Cardiac septum (tissue), 1 donor: ENCODE results near the gene NQO2. TPM values are rescaled to one million over a fixed set of nuclear protein-coding genes. Genes with fewer than 3 reads are reported as not detected.
"Not testable (repeated sequence)": the region's sequence is repeated elsewhere in the genome, so short reads cannot be mapped to it uniquely, and the experiment has no call there.

ENCODE experiments used
- DNase-seq: peaks from one replicate; pipeline ENCODE4 v3.0.0-alpha.2; 2020; ENCODE audit warnings: low spot score
- intact Hi-C: fragments of 100-400 bp; cut with DNase I; formaldehyde crosslinking; loops from one replicate; pipeline ENCODE4 v1.14.0; 2022
- total RNA-seq: library from RNA; stranded (reverse); fragmentation: NEBNext Ultra II Directional; extraction: Animal tissue kit (Norgen Biotek cat#: 25700); gene quantifications from one replicate; pipeline ENCODE4 v1.2.1, GENCODE V29; 2021
- donor health status: DM: no; HTN: no; CAD: no.

NQO2 gene
- total RNA-seq, 1 donor from 2014 or later = 37.9 TPM

DNA sequence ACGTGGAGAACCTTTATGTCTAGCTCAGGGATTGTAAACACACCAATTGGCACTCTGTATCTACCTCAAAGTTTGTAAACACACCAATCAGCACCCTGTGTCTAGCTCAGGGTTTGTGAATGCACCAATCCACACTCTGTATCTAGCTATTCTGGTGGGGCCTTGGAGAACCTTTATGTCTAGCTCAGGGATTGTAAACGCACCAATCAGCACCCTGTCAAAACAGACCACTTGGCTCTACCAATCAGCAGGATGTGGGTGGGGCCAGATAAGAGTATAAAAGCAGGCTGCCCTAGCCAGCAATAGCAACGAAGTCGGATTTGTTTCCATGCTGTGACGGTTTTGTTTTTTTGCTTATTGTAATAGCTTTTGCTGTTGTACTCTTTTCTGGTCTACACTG lies 28.5 kb downstream of the NQO2 start:
- DNase-seq, intact Hi-C loops: not testable (repeated sequence)

DNA sequence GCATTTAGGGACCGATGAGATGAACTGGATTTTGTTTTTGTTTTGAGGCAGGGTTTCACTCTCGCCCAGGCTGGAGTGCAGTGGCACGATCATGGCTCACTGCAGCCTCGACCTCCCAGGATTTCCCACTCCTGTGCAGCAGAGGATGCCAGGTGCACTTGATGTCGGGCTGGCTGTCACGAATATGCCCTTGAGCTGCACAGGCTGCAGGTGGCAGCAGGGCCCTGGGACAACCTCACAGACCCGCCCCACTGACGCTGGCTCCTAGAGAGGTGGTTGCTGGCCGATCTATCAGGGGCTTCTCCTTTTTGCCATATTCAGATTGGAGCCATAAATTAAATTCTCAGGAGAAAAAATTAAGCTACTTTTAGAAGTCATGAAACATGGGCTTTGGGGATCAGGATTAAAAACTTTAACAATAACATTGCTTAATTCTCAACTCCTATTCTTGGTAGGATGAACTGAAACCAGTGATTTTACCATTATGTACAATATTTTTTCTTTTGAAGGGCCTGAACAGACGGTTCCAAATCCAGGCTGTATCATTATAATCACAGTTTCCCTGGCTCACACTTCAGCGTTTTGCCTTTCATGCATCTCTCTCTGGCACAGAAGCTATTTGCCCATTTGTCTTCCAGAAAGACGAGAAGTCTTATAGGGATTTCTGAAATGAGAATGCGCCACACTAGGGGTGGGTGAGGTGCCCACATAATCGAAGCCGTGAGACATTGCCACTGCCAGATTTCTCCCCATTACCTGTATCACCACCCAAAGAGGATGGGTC lies 32.4 kb downstream of the NQO2 start:
- DNase-seq = no peak
- intact Hi-C loops = no loop called here

DNA sequence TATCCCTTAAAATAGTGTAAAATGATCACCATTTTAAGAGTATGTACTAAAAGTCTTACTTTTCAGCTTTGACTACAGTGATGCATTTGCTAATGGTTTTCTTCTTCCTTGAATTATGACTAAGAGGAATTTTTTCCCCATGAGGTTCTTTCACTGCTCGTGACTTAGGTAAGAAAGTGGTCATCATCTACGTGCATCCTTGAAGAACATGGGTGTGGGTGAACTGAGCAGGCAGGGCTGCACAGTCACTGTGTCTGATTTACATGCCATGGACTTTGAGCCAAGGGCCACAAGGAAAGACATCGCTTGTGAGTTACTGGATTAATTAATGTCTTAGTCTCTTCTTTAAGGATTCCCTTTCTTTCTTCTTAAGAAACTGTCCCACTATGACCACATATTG lies 33.3 kb downstream of the NQO2 start:
- intact Hi-C loops = no loop called here

DNA sequence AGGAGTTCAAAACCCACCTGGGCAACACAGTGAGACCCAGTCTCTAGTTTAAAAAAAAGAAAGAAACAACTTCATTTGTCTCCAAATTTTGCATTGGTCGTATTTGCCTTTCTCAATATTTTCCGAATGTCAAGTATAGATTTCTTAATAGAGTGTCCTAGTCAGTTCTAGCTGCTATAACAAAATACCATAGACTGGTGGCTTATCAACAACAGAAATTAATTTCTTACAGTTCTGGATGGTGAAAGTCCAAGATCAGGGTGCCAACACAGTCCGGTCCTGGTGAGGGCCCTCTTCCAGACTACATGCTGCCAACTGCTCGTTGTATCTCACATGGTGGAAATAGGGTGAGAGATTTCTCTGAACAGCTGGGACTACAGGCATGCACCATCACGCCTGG lies 34.0 kb downstream of the NQO2 start:
- intact Hi-C loops = no loop called here
- no peak for DNase-seq

More for the DNA sequence above, 33.3 kb downstream of the NQO2 start:
- DNase-seq = no peak

DNA sequence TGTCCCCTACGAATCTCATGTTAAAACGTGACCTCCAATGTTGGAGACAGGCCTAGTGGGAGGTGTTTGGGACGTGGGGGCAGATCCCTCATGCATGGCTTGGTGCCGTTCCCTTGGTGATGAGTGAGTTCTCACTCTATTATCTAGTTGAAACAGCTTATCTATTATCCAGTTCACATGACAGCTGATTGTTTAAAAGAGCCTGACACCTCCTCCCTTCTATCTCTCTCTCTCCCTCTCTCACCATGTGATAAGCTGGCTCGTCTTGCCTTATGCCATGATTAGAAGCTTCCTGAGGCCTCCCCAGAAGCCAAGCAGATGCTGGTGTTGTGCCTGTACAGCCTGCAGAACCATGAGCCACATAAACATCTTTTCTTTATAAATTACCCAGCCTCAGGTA lies 35.7 kb downstream of the NQO2 start:
- no peak for DNase-seq
- intact Hi-C loops = no loop called here

DNA sequence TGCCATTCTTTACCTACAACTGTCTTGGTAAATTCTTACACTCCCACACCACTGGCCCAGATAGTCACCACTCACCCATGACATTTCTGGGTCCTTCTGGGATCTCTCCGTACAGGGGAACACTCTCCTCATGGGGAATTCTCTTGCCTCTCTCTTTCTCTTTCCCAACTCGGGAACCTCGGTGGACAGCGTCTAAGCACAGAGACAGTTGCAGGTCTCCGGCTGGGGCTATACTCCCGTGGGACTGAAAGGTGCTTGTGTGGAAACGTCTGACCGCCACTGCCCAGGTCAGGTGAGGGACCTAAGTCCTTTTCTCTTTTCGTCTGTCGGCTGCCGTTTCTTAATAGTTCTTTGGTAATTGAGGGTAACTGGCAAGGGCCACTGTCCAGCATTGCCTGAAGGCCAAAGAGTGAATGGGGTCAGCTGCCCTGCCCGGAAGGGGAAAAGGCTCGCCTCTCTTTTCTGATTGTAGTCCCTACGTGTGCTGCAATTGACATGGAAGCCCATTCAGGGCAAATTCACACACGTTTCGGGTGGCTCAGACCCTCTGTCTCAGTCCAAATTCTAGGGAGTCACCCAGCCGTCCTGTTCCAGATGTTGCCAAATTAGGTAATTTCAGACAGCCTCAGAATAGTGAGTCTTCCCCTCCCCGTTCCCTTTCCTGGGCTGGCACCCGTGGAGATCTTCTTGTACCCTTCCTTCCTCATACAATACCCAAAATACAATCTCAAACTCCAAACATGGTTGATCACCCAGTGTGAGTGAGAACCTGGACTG lies 37.4 kb downstream of the NQO2 start:
- intact Hi-C loops = no loop called here
- no peak for DNase-seq

DNA sequence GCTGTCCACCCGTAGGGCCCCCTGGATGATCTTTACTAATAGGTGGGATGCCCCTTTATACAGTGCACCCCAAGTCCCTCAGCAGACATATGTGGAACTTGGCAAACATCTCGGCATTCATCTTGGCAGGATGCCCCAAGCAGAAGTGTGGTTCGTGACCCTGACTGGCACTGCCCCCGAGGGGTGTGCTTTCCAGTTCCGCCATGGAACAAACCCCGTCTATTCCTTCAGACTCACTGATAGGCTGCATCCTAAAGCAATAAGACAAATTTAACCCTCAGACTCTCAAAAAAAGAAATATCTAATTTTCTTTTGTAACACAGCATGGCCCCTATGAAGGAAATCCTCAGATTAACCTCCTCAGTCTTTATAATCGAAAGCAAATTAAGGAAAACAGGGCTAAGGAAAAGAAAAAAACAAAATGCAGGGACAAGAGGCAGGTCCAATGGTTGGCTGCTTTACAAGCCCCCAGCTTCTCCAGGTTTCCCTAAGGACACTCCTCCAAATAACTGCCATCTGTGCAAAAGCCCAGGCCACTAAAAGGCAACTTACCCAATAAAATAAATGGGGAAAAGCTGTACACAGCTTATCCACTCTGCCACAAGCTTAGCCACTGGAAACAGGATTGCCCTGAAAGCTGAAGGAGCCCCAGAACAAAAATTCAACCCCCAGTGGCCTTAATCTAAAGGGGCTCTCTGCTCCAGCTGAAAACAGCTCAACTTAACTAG lies 38.1 kb downstream of the NQO2 start:
- DNase-seq = no peak
- intact Hi-C loops = no loop called here

DNA sequence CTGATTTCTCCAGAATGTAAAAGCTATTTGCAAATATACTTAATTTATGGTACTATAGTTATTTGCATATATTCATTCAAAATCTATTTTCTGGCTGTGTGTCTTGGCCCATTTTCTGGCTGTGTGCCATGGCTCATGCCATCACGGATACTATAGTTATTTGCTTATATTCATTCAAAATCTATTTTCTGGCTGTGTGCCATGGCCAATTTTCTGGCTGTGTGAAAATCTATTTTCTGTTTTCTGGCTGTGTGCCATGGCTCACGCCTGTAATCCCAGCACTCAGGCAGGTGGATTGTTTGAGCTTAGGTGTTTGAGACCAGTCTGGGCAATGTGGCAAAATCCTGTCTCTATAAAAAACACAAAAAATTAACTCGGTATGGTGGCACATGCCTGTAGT lies 39.7 kb downstream of the NQO2 start:
- DNase-seq = no peak
- intact Hi-C loops = no loop called here

DNA sequence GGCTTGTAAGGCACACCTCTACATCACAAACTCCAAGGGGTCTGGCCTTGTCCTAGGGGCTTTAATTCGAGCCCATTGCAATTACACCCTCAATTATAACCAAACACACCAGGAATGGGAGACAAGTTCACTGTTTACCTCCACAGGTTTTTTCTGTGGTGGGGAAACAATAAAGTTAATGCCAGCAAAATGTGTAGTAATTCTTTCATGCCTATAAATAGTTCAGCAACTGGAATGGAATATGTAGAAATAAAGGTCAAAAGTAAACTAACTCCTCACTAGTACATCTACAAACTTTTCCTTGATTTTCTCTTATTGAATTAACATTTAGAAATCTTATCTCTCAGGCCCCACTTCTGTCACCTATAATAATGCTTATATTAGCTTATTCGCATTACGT lies 41.5 kb downstream of the NQO2 start:
- intact Hi-C loops = no loop called here
- no peak for DNase-seq

DNA sequence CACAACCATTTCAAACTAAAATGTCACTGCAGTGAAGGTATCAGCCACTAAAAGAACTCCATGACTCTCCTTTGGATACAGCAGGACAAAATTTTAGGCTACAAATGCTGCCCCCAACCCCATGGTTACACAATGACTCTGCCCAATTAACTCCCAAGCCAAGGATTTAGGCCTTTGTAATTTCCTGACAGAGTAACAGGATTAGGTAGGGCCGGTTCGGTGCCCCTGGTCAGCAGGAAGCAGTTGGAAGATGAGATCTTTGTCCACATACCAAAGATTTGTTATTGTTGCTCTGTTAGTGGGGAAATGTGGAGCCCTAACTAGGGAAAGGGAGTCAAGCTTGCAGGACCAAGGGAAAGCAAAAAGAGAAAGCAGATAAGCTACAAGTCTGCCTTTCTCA lies 41.9 kb downstream of the NQO2 start:
- DNase-seq = no peak
- intact Hi-C loops = no loop called here

DNA sequence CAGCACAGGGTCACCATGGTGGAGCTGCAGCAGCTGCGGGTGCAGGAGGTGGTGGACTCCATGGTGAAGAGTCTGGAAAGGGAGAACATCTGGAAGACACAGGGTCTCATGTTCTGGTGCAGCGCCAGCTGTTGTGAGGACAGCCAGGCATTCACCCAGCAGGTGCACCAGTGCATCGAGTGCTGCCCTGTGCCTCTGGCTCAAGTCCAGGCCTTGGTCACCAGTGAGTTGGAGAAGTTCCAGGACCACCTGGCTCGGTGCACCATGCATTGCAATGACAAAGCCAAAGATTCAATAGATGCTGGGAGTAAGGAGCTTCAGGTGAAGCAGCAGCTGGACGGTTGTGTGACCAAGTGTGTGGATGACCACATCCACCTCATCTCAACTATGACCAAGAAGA lies 45.7 kb downstream of the NQO2 start:
- intact Hi-C loops = no loop called here
- DNase-seq = no peak

DNA sequence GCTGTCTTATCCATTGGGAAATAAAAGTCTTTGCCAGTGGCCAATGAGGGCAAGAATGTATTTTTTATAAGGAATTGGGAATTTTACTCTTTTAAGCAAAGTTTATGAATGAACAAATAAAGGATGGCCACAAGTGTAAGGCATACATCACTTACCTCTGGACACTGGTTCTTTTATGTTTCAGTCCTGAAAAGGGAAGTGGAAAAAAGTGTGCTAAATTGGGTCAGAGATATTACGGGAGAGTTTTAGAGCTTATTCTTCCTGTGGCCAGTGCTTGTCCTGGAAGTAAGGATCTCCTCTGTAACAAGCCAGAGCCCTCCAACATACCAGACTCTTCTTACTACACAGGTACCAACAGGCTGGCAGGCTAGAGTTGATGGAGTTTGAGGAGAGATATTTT lies 46.1 kb downstream of the NQO2 start:
- intact Hi-C loops = no loop called here
- DNase-seq = no peak

DNA sequence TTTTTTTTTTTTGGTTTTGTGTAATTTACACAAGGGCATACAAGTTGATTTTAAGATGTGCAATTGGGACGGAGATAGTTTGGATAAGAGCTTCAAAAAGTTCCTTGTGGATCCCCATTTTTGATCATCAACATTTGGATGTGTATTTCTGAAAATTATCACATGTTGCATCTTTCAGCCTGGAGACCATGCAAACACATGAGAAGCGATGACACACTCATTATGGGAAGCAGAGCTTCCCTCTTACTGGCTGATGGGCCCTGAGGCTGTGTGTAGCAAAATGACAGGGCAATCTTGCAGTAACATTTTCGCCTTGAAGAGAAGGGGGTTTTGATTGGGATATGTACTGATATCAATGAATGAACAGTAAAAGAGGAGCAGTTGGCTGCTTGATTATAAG lies 46.6 kb downstream of the NQO2 start:
- DNase-seq = no peak
- intact Hi-C loops = no loop called here

DNA sequence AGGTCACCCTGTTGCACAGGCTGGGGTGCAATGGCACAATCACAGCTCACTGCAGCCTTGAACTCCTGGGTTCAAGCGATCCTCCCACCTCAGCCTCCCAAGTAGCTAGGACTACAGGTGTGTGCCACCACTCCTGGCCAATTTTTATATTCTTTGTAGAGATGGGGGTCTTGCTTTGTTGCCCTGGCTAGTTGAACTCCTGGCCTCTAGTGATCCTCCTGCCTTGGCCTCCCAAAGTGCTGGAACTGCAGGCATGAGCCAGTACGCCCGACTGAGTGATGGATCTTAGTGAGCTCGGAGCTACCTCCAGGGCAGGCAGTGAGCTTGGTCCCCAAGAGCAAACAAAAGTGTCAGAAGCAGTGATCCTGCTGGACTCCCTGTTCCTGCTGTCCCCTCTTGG lies 48.3 kb downstream of the NQO2 start:
- intact Hi-C loops, DNase-seq: not testable (repeated sequence)

DNA sequence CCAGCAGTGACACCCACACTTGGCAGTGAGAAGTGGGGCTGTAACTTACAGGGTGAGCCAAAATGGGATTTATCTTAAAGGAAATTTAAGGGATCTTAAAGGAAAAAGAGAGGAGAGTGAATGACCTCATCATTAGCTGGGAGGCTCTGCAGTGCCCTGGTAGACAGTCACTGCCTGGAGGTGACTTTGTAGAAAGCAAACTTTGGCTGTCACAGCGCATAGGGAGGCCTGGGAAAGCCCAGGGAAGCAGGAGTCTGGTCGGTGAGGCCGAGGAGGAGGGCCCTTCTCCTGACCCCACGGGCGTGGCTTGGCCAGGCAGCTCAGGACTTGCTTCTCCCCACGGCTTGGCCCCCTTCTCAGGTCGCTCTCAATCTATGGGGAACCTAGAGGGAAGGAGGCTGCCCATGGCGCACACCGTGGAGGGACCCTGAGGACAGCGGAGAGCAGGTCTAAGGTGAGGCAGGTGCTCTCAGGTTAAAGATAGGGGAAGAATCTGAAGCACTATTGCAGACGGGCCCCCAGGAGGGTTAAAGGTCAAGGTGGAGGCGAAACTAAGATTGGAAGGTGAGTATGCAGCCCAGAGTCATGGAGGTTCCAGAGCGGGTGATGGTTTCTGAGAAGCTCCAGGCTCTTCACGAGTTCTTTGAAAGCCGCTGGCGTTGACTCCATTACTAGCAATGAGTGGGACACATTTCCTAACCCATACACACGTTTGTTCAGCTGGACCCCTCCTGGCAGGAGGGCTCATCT lies 53.0 kb downstream of the NQO2 start:
- intact Hi-C loops = loop anchor here (1.0 to 10.0 kb wide), 2 partner anchors 27 to 208 kb away; partner anchors contain the start of gene SERPINB1

DNA sequence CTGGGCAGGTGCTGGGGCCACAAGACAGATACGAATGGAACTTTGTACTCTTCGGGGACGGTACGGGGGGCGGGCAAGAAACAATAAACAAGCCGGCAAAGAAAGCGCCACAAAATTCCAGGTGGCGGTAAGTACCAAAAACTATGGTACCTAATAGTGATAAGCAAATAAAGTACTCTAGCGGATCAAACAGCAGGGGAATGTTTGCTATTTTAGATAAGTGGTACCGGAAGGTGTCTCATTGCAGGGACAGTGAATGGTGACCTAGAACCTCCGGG lies 53.5 kb downstream of the NQO2 start:
- DNase-seq = no peak
- intact Hi-C loops = loop anchor here (1.0 to 10.0 kb wide), 2 partner anchors 28 to 208 kb away; partner anchors contain the start of gene SERPINB1

More for the DNA sequence above, 53.0 kb downstream of the NQO2 start:
- DNase-seq = no peak

DNA sequence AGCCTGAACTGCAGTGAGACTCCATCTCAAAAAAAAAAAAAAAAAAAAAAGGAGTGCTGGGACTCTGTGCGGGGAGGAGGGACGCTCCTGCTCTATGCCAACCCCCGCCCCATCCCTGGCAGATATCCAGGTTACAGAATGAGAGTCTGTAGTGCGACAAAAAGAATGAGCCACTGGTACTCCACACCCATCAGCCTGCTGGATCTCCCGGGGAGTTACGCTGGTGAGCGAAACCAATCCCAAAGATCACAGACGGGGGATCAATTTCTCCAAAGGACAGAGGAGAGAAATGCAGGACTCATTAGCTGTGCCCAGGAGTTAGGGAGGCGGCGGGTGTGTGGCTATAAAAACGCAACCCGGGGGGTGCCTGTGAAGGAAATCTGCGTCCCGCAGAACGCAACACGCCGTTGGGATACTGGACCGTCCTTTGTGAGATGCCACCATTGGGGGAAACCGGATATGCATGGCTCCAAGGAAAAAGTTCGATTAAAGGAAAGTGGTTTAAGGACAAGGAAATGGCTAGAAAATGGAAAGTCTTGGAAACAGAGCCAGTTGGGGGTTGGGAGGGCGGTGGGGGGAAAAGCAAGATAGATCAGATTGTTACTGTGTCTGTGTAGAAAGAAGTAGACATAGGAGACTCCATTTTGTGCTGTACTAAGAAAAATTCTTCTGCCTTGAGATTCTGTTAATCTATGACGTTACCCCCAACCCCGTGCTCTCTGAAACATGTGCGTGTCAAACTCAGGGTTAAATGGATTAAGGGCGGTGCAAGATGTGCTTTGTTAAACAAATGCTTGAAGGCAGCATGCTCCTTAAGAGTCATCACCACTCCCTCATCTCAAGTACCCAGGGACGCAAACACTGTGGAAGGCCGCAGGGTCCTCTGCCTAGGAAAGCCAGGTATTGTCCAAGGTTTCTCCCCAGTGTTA lies 54.8 kb downstream of the NQO2 start:
- intact Hi-C loops = loop anchor here (2.0 to 10.0 kb wide), 2 partner anchors 56 to 210 kb away; partner anchors contain the start of genes NQO2 and SERPINB1

DNA sequence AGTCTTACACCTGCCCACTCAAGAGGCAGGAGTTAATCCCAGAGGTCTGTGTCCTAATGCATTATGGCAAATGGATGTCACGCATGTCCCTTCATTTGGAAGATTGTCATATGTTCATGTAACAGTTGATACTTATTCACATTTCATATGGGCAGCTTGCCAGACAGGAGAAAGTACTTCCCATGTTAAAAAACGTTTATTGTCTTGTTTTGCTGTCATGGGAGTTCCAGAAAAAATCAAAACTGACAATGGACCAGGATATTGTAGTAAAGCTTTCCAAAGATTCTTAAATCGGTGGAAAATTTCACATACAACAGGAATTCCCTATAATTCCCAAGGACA lies 55.4 kb downstream of the NQO2 start:
- DNase-seq = not testable (repeated sequence)
- intact Hi-C loops = loop anchor here (2.0 to 10.0 kb wide), 2 partner anchors 56 to 210 kb away; partner anchors contain the start of genes NQO2 and SERPINB1

More for the DNA sequence above, 54.8 kb downstream of the NQO2 start:
- DNase-seq = not testable (repeated sequence)
